GM21423 (cell line): ENCODE measurements around the gene ADI1.

Experiments used
- ATAC-seq: cut with Tn5 transposase; IDR thresholded peaks from one replicate; pipeline ENCODE4 v1.9.1; 2021; ENCODE audit warnings: mild to moderate bottlenecking, moderate library complexity; ENCODE audit not compliant: unreplicated experiment

Gene ADI1, protein sequence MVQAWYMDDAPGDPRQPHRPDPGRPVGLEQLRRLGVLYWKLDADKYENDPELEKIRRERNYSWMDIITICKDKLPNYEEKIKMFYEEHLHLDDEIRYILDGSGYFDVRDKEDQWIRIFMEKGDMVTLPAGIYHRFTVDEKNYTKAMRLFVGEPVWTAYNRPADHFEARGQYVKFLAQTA

DNA sequence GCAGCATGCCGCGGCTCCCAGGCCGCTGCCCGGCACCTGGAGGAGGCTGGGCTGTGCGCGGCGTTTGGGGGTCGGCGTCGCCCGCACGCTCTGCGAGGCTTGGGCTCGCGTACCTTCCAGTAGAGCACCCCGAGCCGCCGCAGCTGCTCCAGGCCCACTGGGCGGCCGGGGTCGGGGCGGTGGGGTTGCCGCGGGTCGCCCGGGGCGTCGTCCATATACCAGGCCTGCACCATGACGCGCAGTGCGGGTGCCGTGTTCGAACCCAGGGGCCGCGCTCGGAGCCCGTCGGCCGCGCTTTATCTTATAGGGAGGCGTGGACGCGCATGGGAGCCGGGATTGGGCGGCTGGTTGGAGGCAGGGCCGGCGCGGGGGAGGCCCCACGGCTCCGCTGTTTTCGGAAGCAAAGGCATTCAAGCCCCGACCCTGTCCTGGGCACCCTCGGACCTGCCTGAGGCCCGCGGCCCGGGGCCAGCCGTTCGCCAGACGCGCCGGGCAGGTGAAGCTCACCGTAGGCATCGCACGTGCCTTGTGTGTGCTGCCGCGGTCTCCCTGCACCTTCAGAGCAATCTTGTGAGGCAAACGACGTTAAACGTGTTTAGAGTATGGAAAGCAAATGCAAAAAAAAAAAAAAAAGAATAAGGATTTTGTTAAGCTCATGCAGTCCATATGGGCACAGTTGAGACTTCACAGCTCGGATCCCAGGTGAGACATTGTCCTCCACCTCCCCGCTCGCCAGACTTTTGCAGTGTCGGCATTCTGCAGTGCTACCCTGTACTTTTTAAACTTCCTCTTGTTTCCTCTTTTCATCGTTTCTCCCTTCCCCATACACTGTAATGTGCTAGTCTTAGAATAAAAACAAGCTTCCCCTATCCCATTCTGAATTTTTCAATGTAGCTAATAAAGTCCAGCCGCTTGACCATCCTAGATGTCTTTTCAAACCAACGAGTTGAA is at the start of gene ADI1:
TSS of gene ADI1 (minus strand) at position 277 of the 951 bp plus-strand sequence. CDS start at position 233, 44 bp downstream.
- peak; percentile 55 for ATAC-seq

- ATAC-seq, result no peak
Measured at GRCh38 chr2:3566806-3567205, 47.5 kb upstream of the ADI1 start.

DNA sequence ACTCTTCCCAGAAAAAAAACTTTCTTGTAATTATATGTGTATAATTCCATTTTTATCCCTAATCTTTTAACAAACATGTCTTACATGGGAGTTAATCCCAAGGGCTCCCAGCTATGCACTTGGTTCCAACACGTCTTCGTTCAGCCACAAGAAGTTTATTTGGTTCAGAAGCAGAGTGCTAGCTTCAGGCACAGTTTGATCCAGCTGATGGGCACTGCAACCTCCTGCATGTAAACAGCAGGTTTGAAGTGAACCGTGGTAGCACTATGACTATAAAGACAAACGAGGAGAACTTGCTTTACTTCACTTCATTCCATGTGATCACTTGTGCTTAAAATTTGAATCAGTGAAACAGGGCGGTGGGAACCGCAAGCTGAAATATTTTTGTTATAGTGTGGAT is 45.8 kb upstream of the ADI1 start:
- no peak for ATAC-seq

GRCh38 chr2:3563521-3563976 is 44.2 kb upstream of the ADI1 start:
- ATAC-seq, result peak; percentile 52

DNA sequence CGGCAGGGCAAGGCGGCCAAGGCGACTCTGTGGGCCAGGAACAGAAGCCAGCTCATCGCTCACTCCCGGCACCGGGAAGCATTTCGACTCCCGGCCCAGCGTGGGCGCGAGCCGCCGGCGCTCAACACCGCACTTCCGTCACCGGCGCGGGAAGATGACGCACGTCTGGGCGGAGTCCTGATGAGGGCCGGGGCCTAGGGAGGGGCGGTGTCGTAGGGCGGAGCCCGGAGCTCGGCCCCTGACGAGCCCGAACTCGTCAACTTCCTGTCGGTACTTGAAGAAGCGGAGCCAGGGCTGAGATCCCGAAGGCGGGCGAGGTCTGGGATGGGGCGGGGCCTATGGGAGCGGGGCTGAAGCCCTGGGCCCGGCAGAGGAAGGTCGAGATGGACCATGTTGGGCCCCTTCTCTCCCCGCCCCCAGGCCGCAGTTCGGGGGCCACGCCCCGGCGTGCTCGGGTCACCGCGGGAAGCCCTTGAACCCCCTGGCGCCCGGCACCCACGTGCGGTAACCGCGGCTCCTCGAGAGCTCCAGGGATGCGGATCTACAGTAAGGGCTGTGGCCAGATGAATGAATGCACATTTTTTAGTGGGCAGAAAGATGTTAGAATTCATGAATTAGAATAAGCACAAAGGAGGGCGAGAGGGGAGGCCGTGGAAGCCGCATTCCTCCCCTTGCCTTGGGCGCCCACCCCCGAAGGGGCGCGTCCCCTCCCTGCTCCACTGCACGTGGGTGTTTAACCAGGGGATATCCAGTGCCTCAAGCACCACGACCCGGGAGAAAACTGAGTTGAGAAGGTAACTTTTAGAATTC is 39.1 kb upstream of the ADI1 start, which contains the start of gene RNASEH1:
TSS of gene RNASEH1 (minus strand) at position 129 of the 810 bp plus-strand sequence. CDS start at position 56, 73 bp downstream.
- ATAC-seq, result peak; percentile 96

DNA sequence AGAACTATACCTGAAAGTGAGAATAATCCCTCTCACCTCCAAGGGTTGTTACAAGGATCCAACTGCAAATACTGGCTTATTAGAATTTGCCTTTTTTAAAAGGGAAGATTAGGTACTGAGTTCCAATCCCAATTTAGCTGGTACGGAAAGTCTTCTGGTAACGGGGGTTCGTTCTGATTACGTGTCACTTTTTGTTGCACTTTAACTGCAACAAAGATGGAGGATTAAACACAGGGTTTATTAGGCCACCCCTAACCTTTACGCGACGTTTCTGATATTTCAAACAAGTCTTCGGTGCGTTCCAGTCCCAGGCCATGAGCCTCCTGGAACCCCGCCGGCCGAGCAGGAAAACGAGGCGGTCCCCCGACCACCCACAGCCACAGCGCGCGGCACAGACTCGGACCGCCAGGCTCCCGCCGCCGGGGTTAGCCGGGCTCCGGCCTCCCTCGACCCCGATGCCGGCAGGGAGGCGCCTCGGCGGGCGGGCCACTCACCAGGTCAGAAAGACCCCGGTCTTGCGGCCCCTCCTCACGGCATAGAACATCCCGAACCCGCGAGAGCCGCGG is 38.4 kb upstream of the ADI1 start:
- peak; percentile 20 for ATAC-seq

DNA sequence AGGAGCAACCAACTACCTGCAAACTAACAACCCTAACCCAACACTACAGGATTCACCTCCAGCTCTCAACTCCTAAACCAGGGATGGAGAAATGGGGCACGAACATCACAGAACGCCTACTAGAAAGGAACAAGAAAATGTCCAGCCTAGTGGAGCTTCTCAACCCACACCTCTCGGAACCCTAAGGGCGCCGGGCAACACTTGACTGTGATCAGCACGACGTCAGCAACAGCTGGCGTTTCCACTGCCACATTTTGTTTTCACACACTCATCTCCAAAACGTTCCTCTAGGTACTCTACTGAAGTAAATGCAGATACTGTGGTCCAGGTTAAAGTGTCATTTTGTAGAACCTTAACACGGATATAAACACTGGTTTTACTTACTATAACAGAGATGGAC is 34.6 kb upstream of the ADI1 start:
- no peak for ATAC-seq

DNA sequence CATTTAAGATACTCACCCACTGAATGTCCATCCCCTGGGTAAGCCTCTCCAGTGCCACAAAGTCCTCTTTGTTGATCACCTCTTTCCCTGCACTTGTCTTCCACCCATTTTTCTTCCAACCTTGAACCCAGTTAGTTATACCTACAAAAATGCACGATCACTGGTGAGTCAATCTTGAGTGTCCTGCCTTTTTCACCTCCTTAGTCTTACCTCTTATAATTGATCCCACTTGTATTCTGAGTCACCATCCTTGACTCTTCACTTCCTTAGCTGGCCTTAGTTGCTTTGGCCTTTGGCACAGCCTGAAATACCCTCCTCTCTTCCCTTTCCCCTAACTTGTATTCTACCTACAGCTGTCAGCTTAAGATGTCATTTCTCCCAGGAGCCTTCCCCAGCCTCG is 28.6 kb upstream of the ADI1 start:
- no peak for ATAC-seq

GRCh38 chr2:3545788-3546478 is 26.6 kb upstream of the ADI1 start:
- no peak for ATAC-seq

GRCh38 chr2:3543023-3543683 is 23.8 kb upstream of the ADI1 start:
- ATAC-seq, result no peak

GRCh38 chr2:3542107-3542506 is 22.8 kb upstream of the ADI1 start:
- no peak for ATAC-seq

- no peak for ATAC-seq
Measured at GRCh38 chr2:3539836-3540235, 20.5 kb upstream of the ADI1 start.

DNA sequence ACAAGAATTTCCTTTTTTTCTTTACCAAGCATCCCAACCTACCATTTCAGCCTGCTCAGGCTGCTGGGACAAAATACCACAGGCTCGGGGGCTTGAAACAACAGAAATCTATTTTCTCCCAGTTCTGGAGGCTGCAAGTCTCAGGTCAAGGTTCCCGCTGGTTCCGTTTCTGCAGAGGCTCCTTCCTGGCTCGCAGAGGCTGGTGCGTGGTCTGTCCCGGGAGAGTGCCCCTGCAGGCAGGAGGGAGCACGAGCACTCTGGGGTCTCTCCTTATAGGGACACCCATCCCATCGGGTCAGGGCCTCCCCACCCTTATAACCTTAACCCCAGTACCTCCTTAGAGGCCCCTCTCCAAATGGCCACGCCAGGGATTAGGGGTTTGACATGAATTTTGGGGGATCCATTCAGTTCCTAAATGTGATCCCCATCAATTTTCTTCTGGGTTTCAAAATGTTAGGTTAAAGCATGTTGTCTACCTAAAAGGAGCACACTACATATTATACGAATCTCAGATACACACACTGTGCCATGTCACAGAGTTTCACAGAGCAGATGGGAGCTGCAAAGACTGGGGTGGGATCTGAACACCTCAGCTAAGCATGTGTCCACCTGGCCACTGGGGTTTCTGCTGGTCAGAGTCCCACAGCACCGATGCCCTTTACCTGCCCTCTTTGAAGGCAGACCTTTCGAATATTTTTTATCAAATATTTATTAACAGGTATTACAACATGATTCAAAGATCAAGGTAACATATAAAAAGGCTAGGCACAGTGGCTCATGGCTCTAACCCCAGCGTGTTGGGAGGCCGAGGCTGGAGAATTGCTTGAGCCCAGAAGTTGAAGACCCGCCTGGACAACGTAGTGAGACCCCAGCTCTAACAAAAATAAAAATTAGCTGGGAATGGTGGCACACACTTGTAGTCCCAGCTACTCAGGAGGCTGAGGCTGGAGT is 17.6 kb upstream of the ADI1 start:
- ATAC-seq, result no peak

GRCh38 chr2:3535794-3536681 is 16.7 kb upstream of the ADI1 start:
- ATAC-seq, result no peak

DNA sequence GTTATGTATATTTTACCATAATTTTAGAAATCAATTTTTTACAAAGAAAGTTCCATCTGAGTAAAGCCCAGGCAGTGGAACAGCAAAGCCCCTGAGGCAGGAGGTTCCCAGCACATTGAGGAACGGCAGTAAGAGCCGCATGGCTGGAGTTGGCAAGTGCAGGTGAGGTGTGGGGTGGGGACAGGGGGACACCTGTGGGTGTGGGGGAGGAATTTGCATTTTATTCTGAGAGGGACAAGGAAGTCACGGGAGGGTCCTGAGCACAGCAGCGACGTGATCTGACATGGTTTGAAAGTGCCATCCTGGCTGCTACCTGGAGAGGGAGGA is 16.1 kb upstream of the ADI1 start:
- ATAC-seq, result no peak

DNA sequence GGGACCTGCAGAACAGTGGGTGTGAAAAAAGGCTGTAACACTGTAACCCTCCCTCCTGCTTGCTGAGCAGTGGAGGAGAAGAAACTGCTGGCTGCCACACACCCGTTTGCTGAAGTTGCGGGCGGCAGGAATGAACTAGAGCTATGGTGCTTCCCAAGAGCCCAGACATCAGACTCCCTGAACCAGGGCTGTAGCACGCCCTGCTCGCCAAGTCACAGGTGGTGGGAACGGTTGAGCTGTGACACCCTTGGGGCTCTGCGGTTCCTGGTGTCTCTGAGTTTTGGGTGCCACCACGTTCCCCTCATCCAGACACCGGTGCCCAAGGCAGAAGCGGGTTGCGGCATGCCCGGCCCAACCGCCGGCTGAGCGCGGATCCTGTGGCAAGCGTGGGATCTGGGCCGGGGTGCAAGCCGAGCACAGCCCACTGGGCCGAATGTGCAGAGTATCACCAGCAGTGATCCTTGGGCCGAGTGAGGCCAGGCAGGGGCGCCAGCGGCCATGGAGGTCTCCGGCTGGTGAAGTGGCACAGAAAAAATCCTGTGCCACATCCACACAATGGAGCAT is 15.0 kb upstream of the ADI1 start:
- no peak for ATAC-seq

DNA sequence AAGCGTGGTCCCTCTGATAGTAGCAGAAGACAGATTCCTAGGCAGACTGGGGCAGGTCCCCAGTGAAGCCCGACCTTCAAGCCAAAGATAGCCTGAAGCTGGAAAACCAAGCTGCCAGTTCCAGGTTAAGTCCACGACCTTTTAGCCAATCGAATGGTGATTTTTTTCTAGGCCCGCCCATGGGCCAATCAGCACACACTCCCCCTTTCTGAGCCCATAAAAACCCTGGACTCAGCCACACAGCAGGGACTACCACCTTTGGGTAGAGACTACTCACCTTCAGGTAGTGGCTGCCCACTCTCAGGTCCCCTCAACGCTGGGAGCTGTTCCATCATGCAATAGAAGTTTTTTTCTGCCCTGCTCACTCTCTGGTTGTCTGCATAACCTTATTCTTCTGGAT is 14.5 kb upstream of the ADI1 start:
- no peak for ATAC-seq
